ENCODE data around the gene TANC1. TPM values are rescaled to one million over a fixed set of nuclear protein-coding genes. Genes with fewer than 3 reads are reported as not detected.

The TANC1 gene
- total and polyA plus RNA-seq, 2 experiments from 2014 or later: 2.8 to 9.5 TPM

GRCh38 chr2:159118115-159118858 lies 149.8 kb downstream of the TANC1 start:
- no peak overlapping the region for H2AFZ ChIP-seq
- no peaks in the 10 kb centered on the region for H3K36me3 ChIP-seq (ENCODE audit: insufficient read depth)
- no peaks in the 10 kb centered on the region for H3K9me2 ChIP-seq (ENCODE audit: insufficient read depth)
- ATAC-seq (peak; percentile 99), DNase-seq (ENCODE audit: low spot score) (peak; percentile 90)
- H3K4me2 ChIP-seq: no peak overlapping the region
- no peak overlapping the region for H3K27ac Mint-ChIP-seq
- no peak for TF ChIP-seq ETS1 (IDR thresholded peaks at IDR 0.05)
- peak; percentile 97 to 99 for TF ChIP-seq CTCF (conservative IDR thresholded peaks at IDR 0.05; ENCODE audit: low read depth in 2 of 2)
- no peak for TF ChIP-seq ZNF331 (CRISPR knock-in tag; IDR thresholded peaks at IDR 0.05; ENCODE audit: low read depth)
- no peak overlapping the region for H3K4me3 ChIP-seq
- H3K4me3 Mint-ChIP-seq: no peak overlapping the region
- H4K20me1 ChIP-seq (replicated peaks; ENCODE audit: insufficient read depth): no peaks in the 10 kb centered on the region
- peaks cover 7% of the 10 kb centered on the region for H3K27me3 Mint-ChIP-seq (ENCODE audit: insufficient read depth, low read depth, poor library complexity)
- no peaks in the 10 kb centered on the region for H3K27me3 ChIP-seq (ENCODE audit: insufficient read depth)
- no peaks in the 10 kb centered on the region for H3F3A ChIP-seq (replicated peaks; ENCODE audit: low read depth)
- no peaks in the 10 kb centered on the region for H3K79me2 ChIP-seq (replicated peaks; ENCODE audit: insufficient read depth)
- H3K27ac ChIP-seq (ENCODE audit: low read depth): no peak overlapping the region
- no peaks in the 10 kb centered on the region; the same call in 2 of the 3 replicates for H3K4me1 Mint-ChIP-seq
- H3K36me3 Mint-ChIP-seq (ENCODE audit: low read depth): no peaks in the 10 kb centered on the region
- no peaks in the 10 kb centered on the region; the same call in 2 of the 3 replicates for H3K9me3 Mint-ChIP-seq
- H3K4me1 ChIP-seq (ENCODE audit: insufficient read depth): no peaks in the 10 kb centered on the region

GRCh38 chr2:159118859-159119500 lies 150.5 kb downstream of the TANC1 start:
- Histone ChIP-seq H3K79me2 (replicated peaks; ENCODE audit: insufficient read depth) (no peaks in the 10 kb centered on the region), H3F3A (replicated peaks; ENCODE audit: low read depth) (no peaks in the 10 kb centered on the region), H3K4me2 (no peak overlapping the region), H3K4me1 (ENCODE audit: insufficient read depth) (no peaks in the 10 kb centered on the region), H3K4me3 (no peak overlapping the region), H2AFZ (no peak overlapping the region), H3K27me3 (ENCODE audit: insufficient read depth) (no peaks in the 10 kb centered on the region), H4K20me1 (replicated peaks; ENCODE audit: insufficient read depth) (no peaks in the 10 kb centered on the region), H3K27ac (ENCODE audit: low read depth) (no peak overlapping the region), H3K36me3 (ENCODE audit: insufficient read depth) (no peaks in the 10 kb centered on the region), H3K9me2 (ENCODE audit: insufficient read depth) (no peaks in the 10 kb centered on the region)
- H3K27me3 Mint-ChIP-seq (ENCODE audit: insufficient read depth, low read depth, poor library complexity): peaks cover 10% of the 10 kb centered on the region
- H3K4me1 Mint-ChIP-seq: peaks cover 3% of the 10 kb centered on the region
- ATAC-seq (no peak), DNase-seq (ENCODE audit: low spot score) (no peak)
- H3K9me3 Mint-ChIP-seq: no peaks in the 10 kb centered on the region; the same call in 2 of the 3 replicates
- H3K36me3 Mint-ChIP-seq (ENCODE audit: low read depth): no peaks in the 10 kb centered on the region
- H3K4me3 Mint-ChIP-seq: no peak overlapping the region
- H3K27ac Mint-ChIP-seq: no peak overlapping the region
- TF ChIP-seq ZNF462 (CRISPR knock-in tag; IDR thresholded peaks at IDR 0.05) (no peak), JUNB (IDR thresholded peaks at IDR 0.05; ENCODE audit: unreplicated experiment) (no peak), NANOG (IDR thresholded peaks at IDR 0.05; ENCODE audit: borderline replicate concordance) (no peak), CREB1 (CRISPR knock-in tag; IDR thresholded peaks at IDR 0.05; ENCODE audit: low read depth) (no peak), EZH2phosphoT487 (IDR thresholded peaks at IDR 0.05; ENCODE audit: unreplicated experiment) (no peak), ETS1 (IDR thresholded peaks at IDR 0.05) (no peak), ZNF114 (CRISPR knock-in tag; IDR thresholded peaks at IDR 0.05) (no peak), STAT1 (IDR thresholded peaks at IDR 0.05; ENCODE audit: unreplicated experiment) (no peak), ZNF331 (CRISPR knock-in tag; IDR thresholded peaks at IDR 0.05; ENCODE audit: low read depth) (no peak)
